Smooth muscle cell of the brain vasculature (primary cell): ENCODE results near the gene ELOVL5.
A peak's percentile ranks its signal among the peaks of the same experiment; 100 is the strongest.
"Not testable (repeated sequence)": the region's sequence is repeated elsewhere in the genome, so short reads cannot be mapped to it uniquely, and the experiment has no call there.

Experiments used
- DNase-seq: peaks from one replicate; pipeline ENCODE4 v3.0.0-alpha.2; 2012; ENCODE audit warnings: low read depth, low spot score

The ELOVL5 gene

DNA sequence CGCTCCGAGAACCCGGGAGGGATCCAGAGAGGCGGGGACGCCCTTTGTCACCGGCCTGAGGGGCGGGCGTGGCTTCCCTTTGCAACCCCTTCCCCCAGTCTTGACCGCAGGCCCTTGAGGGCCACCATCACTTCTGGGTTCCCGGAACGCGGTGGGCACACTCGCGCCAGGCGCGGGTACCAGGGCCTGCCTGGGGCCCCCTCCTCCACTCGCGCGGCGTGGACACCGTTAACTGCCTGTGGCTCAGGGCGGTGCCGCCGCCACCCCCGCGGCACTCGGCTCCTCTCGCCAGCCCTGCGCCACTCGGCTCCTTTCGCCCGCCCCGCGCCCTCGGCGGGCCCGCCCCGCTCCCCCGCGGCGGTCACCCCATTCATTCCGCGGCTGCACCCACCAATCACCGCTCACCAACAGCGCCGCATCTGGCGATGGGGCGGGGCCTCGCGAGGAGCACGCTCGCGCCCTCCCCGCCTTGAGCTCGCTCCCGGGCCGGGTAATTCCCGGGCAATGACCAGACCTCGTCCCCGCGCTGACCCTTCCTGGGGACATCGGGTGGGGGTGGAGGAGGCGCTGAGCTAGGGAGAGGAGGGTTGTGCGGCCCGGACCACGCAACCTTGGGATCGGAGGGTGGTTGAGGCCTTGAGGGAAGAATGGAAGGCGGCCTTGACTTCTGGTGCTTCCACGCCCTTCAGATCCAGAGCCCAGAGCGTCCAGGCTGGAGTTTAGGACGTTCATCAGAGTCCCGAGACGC lies 10.5 kb upstream of the ELOVL5 start:
- peak; percentile 93 for DNase-seq

DNA sequence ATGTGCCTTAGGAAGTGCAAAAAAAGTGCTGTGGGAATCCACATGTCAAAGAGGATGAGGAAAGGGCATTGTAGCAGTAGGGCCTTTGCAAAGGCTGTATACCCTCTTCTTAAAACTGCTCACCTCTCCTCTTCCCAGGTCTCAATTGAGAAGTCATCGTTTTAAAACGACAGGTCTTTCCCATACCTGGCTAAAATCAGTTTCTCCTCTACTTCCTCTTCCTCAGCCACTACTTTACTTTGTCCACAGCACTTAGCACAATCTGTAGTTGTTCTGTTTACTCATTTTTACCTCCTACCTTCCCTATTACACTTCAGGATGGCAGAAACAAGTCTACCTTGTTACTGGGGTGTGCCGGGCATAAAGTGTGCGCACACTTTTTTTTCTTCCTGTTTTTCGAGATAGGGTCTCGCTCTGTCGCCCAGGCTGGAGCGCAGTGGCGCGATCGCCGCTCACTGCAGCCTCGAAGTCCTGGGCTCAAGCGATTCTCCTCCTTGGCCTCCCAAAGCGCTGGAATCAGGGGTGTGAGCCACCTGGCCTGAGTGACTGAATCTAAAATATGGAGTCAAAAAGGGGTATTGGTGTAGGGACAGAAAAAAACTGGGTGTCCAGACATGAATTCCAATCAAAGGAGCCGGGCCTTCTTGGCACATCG lies 9.8 kb upstream of the ELOVL5 start:
- no peak for DNase-seq

DNA sequence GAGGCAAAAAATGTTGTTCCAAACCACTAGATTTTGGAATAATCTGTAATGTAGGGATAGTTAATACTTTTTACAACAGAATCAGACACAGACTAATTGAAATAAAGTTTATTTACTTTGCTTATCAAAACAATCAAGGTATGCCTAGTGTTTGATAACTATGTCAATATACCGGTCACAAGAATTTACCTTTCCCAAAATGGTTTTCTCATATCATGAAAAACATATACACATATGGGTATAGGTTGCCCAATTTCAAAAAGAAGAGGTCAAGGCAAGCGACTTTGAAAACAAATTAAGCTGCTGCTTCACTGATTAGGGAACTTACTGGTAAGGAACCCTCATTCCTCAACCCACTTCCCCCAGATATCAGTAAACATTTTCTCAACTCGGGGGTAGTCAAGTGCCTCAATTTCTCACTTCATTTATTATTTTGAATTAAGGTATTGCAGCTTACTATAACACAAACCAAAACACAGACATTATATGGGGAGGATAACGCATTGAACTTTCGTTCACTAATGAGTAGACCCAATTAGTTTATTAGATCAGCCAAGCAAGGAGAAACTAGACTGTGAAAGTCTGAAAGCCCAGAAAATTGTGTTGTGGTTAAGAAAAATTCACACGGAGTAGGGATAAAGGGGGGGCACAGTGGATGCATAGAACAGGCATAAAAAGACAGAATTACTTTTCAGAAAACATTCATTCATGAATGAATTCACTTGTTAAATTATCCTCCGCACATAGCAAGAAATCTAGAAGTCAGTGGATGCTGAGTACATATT lies 9.0 kb upstream of the ELOVL5 start:
- DNase-seq: no peak

DNA sequence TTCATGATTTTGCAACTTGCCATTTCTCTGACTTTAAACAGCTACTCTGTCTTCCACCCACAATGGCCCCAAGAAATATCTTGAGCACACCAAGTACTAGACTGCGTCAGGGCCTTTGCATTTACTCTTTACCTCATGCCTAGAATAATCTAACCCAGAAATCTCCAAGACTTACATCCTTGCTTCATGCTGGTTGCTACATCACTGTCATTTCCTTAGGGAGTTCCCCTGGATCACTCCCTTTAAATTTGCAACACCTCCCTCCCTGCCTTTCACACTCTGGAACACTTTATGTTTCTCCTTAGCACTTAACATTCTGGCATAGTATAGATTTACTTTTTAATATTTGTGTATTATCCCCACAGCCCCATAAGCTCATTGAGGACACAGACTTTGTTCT lies 4.9 kb upstream of the ELOVL5 start:
- no peak for DNase-seq

DNA sequence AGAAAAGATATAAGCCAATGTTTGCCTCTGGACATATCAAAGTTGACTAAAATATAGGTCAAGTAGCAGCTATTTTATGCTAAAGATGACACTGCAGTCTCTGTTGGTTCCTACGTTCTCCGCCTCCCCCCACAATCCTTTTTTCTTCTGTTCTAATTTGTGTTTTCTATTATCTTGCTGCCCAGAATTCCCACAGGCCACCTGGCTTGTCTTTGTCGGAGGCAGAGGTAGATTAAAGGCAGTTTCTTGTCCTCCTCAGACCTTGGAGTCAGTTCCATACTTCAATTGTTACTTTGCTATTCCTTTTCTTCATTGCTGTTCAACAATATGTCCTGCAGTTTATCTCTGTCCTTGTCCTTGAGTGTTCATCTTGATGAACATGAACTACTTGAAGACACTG lies 3.6 kb upstream of the ELOVL5 start:
- DNase-seq: no peak

DNA sequence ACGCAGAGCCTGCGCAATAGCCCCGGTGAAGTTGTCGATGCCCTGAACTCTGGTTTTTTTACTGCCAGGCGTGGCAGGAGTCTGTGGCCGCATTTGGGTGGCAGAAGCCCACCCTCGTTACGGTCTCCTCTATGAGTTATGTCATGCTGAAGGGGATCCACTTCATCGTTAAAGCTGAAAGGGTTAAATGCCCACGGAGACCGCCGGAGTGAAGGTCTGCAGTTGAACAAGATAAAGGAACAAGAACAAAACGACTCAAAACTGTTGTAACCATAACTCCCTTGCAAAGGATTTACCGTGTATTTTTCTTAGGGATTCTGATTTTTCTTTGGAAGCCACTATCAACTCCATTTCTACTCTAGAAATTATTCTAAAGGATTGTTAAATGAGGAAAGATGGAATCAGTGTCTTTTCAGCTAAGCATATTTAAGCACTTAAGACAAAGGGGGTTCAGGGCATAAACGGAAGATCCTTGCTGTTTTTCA lies 501 bp upstream of the ELOVL5 start:
- no peak for DNase-seq

DNA sequence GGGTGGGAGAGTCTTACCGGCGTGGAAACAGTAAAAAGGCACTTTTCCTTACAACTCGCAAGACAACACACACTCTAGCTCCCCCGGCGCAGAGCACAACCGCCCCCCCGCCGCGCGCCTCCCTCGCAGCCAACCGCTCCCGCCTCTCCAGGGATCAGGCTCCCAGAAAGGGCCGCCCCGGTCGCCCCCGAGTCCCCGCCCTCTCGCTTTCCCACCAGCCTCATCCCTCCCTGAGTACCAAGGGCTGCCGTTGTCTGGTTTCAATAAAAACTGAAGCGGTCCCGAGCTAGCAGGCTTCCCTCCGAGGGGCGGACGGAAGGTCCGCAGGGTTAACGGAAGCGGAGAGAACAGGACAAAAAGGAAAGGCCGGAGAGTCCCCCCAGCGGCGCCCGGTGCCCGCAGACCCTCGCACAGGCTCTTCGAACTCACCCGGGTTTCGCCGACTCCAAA lies 804 bp downstream of the ELOVL5 start:
- no peak for DNase-seq

DNA sequence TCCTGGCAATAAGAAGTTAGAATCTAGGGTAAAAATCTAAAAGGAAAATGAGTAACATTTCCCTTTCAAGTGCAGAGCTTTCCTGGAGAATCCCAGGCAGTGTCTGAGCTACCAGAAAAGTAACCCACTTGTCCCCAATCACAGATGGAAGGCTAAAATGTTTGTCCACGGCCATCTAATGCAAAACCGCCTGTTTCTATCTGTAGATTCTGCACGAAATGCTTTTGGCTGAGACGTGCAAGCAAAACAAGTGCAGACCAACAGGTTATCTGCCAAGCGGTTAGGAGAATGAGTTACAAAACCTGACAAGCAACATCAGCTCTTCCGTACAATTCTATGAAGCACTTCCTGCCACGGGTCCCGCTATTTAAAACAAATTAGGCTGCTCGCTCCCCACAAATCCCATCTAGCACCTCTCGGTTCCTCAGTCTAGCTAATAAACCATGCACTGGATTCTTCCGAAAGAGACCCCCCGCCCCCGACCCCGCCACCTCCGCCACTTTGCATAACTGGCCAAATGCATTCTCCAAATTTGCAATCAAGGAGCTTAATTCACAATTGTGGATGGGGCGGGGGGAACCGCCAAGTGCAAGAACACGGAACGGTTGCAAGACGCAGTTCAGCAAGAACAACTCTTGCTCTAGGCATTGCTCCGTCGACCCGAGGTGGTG lies 1.4 kb downstream of the ELOVL5 start:
- DNase-seq: no peak

DNA sequence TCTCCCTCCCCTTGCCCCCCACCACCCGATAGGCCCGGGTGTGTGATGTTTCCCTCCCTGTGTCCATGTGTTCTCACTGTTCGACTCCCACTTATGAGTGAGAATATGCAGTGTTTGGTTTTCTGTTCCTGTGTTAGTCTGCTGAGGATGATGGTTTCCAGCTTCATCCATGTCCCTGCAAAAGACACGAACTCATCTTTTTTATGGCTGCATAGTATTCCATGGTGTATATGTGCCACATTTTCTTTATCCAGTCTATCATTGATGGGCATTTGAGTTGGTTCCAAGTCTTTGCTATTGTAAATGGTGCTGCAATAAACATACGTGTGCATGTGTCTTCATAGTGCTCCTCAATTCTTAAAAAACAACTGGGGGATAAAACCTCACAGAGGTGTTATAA lies 2.7 kb downstream of the ELOVL5 start:
- DNase-seq: not testable (repeated sequence)

DNA sequence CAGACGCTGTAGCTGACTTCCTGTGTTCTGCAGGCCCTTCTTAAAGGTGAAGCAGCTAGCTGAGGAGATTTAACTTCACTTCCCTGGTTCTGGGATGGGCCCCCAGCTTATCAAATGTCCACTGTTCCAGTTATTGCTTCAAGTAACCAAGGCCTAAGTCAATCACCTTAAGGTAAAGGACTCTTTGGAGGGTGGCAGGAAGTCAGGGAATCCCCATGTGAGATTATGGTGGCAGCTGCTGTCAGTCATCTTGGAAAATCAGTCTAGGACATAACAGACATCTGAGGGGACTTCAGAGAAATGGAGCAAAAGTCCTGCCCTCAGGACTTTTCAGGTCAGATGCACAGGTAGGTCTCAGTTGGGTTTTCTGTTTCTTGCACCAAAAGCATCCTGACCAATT lies 3.8 kb downstream of the ELOVL5 start:
- no peak for DNase-seq

DNA sequence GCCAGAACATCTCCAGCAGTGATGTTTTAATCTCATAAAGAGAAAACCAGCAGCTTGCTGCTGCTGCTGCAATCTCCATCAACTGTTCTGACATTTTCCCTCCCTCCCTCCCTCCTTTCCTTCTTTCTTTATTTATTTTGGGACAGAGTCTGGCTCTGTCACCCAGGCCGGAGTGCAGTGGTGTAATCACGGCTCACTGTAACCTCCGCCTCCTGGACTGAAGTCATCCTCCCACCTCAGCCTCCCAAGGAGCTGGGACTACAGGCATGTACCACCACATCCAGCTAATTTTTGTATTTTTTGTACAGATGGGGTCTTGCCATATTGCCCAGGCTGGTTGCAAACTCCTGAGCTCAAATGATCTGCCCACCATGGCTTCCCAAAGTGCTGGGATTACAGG lies 5.7 kb downstream of the ELOVL5 start:
- no peak for DNase-seq

DNA sequence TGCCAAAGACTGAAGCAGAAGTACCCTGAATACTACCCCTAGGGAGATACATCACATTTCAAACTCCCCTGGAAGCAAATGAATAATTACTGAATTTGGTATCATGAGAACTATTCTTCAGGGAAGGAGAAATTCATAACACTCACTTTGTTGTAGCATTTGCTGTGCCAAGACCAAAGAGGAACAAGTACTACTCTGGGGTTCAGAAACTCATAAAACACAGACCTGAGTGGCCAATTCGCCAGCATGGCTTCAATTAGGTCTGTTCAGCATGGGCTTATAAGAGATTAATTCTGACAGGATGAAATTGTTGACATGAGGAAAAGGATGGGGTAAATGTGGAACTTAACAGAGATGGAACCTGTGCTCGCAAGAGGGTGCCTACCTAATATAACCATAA lies 6.5 kb downstream of the ELOVL5 start:
- DNase-seq: no peak

DNA sequence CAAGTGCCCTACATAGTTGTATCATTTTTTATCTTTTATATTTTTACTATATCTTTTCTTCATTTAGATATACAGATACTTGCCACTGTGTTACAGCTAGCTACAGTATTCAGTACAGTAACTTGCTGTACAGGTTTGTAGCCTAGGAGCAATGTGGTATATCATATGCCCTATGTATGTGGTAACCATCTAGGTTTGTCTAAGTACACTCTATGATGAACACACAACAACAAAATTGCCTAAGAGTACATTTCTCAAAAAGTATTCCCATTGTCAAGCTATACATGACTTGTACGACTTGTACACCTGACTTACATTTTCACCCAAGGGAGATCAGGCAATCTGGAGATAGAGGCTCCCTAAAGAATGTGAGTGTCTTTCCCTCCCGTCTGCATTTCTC lies 8.2 kb downstream of the ELOVL5 start:
- DNase-seq: no peak

DNA sequence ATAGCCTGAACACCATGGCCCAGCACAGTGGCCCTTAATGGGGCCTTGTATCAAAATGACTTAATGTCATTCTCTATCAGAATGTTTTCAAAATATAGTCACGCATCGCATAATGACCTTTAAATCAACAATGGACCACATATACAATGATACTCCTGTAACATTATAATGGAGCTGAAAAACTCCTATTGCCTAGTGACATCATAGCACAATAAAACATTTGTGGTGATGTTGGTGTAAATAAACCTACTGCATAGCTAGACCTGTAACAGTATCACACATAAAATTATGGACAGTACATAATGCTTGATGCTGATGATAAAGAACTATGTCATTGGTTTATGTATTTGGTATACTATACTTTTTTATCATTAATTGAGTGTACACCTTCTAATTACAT lies 9.3 kb downstream of the ELOVL5 start:
- DNase-seq: no peak

DNA sequence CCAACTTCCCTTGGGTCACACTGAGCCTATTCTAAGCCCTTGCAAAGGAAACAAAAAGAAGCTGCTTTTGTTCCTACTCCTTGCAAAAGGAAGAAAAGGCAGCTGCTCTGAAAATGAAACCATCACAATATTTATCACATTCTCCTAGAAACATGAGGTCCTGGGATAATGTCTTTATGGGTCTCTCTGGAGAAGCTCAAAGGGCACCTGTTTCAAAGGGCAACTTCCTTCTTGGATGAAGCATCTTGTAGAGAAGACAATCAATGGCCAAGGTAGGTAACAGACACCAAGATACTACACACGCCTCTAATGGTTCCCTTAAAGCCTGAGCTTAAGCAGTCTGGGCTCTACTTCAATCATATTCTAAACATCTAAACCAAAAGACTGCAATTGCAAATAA lies 10.4 kb downstream of the ELOVL5 start:
- DNase-seq: no peak

DNA sequence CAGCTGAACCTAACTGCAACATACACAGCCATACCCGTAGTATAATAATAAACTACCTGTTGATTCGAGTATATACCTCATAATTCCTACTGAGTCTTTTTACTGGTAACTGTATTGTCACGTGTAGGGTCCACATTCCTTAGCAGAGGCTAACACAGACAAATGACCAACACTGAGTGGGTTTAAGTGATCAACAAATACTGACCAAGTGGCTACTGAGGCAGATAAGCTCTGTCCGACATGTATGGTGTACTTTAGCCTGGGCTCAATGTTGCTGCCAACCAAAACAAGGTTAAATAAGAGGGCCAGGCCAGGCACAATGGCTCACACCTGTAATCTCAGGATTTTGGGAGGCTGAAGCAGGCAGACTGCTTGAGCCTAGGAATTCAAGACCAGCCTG lies 12.7 kb downstream of the ELOVL5 start:
- DNase-seq: no peak

DNA sequence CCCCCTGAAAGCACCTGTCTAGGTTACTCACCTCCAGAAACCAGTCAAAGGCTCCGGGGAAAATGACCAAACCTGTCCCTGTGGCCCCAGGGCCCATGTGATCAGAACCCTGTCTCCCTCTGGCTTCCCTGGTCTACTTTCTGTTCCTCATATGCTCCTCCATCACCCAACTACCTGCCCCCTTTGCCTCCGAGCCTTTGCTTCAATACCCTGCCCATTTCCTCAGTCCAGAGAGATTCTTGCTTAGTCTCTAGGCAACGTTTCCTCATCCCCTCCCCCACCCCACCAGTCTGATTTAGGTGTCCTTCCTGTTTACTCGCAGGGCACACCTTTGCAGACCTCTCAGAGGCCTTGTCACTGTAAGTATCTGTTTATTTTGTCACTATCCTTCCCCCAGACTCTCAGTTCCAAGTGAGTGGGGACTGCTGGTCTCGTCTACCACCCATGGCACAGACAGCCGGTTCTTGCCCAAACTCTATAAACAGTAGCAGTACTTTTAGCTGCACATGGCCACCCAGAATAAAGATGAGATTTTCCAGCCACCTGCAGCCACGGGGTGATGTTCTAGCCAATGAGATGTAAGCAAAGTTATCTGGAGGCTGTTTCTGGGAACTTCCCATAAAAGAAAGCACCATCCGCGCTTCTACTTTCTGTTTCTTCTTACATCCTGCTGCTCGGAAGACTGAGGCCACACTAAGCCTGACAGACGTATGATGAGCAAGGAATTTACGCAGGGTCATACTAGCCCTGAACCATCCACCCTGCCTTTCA lies 13.3 kb downstream of the ELOVL5 start:
- no peak for DNase-seq

DNA sequence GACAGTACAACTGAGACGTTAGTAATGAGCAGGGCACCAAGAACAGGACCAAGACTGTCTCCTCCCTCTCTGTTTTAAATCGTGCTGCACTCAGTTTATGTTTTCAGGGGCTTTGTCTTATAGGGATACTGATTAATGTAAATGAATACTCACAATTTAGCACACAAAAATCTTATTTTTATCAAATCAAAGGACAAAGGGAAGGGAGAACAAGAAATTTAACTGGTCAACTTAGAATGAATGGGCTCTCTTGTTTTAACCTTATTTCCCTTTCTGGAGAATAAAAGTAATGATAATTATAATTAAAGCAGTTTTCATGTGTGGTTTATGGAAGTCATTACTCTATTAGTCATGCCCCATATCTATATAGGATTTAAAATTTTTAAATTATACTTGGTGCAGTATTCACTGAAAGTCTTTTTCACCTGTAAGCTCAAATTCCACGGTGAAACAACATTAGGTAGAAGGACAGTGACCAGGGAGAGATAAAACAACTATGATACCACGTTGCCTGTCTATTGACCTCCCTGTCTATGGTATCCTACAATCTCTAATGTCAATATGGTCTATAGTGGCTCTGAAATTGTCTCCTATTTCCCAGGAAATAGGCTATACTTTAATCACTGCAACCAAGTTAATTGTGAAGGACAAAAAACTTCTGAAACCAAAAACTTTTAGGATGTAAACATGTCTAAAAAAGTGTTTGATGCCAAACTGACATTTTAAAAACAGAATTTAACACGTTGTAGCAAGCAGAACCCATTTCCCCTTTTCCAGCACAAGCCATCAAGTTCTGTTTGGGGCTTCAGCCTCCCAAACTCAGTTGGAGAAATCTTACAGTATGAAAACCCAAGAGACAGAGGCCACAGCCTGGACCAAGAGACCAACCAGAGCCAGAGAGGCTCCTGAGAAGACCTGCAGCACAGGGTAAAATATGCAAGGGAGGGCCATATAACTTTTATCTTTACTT lies 15.0 kb downstream of the ELOVL5 start:
- no peak for DNase-seq

DNA sequence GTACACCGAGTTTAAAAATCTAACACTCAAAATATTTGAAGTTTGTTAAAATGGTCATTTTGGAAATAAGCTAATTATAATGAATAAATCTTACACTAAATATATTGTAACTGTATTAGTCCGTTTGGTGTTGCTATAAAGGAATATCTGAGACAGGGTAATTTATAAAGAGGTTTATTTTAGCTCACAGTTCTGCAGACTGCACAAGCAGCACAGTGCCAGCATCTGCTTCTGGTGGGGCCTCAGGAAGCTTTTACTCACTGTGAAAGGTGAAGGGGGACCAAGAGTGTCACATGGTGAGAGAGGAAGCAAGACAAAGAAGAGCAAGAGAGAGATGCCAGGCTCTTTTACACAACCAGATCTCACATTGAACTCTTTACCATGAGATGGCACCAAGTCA lies 17.1 kb downstream of the ELOVL5 start:
- DNase-seq: no peak

DNA sequence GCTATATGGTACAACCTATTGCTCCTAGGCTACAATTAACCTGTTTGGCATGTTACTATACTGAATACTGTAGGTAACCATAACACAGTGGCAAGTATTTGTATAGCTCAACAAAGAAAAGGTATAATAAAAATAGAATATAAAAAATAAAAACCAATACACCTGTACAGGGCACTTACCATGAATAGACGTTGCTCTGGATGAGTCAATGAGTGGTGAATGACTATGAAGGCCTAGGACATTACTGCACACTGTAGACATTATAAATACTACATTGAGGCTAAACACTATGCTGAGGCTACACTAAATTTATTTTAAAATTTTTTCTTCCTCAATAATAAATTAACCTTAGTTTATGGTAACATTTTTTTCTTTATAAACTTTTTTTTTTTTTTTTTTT lies 18.6 kb downstream of the ELOVL5 start:
- DNase-seq: no peak
